HG03103 (cell line): ENCODE measurements around the gene PDLIM1.

ENCODE experiments used
- ATAC-seq: cut with Tn5 transposase; IDR thresholded peaks from one replicate; pipeline ENCODE4 v1.9.1; 2021; ENCODE audit warnings: low read depth; ENCODE audit not compliant: unreplicated experiment

PDLIM1 gene

DNA sequence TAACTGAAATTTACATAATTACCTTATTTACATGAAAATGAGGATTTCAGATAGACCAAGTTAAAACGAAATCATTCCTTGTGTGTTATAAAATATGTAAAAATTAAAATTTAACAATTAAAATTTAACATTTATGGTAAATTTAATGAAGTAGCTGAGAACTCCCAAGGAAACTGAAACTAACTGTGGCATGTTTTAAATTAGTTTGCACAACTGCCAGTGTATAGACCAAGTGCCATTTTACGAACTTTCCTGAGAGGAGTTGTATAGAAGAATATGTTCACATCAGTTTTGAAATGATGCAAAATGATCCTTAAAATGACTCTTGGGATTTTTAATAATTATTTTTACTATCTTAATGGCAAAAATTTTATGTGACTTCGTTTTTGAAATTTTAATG lies 23.6 kb downstream of the PDLIM1 start:
- ATAC-seq: no peak

DNA sequence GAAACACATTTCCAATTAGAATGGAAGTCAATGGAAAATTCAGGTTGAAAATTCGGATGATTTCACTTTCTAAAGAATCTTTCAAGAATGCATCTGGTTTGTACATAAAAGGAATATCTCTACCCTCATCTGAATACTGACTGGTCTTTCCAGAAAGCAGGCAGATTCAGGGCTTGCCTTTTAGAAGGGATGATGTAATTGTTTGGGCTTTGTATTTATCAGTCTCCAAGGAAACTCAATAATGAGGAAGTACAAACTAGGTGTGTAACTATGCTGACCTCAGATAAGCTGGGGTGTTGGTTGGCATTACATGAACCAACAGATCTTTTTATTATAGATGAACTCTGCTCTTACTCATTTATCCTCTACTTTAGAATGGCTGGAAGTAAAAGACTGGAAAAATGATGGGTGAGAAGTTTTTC lies 24.1 kb downstream of the PDLIM1 start:
- ATAC-seq: peak; percentile 84

DNA sequence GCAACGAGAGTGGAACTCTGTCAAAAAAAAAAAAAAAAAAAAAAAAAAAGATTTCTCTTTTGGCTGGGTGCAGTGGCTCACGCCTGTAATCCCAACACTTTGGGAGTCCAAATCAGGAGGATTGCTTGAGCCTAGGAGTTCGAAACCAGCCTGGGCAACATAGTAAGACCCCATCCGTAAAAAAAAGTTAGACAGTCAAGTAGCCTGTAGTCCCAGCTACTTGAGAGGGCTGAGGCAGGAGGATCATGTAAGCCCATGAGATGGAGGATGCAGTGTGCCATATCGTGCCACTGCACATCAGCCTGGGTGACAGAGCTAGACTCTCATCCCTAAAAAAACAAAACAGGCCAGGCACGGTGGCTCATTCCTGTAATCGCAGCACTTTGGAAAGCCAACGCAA lies 25.2 kb downstream of the PDLIM1 start:
- ATAC-seq: no peak

DNA sequence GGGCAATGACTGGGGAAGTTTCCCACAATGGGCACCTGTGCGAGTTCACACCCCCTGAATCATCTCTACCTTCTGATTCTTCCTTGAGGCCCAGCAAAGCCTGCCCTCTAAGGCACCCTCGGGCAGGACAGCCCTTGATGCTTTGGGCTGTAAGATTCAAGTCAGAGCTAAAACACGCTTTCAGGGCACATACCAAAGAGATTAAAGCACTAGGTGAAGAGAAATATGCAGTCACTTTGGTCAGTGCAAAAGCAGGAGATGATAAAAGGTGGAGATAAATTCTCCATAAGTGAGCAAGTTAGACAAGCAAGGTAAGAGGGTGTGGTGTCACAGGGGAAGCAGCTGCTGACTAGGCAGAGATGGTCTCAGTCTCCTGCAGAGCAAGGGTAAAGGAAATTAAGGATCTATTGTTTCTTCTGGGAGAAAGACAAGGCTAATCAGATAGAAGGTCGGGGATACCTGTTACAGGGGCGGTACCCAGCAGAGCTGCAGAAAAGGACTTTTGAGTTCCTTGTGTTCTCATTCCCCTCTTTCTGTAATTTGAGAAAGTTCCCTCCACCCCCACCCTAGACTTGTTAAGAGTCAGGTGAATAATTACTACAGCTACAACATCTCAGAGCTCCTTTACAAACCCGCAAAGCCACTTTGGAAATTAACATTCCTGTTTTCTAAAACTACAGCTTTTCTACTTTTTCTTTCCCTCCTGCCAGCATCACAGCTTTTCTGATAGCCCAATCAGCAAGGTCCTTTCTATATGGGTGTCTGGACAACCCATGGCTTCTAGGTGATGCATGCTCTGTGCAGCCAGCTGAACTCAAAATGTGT lies 26.4 kb downstream of the PDLIM1 start:
- ATAC-seq: no peak

- no peak for ATAC-seq
These were observed 27.0 kb downstream of the PDLIM1 start for GRCh38 chr10:95263864-95264226.

DNA sequence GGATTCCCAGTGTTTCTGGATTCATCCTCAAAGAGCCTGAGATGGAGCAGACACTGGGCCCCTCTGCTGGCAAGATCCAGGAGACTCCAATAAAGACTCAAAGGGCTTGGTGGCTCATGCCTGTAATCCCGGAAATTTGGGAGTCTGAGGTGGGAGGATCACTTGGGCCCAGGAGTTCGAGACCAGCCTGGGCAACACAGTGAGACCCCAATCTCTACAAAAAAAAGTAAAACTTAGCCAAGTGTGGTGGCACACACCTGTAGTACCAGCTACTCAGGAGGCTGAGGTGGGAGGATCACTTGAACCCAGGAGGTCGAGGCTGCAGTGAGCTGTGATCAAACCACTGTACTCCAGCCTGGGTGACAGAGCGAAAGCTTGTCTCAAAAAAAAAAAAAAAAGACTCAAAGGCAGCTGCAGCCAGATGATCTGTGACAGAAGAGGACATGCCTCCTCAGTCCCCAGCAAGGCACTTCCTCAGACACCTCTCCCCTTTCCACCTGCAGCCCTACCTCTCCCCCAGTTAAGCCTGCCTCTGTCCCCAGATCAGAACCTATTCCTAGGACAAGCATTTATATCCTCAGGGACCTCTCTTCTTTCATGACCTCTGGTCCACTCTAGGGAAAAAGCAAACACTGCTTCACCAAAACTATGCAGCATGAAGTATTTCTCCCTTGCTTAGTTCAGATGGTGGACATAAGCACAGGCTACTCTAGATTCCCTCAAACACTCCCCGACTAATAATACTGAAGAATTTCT lies 27.9 kb downstream of the PDLIM1 start:
- no peak for ATAC-seq

- ATAC-seq: no peak
These were observed 28.9 kb downstream of the PDLIM1 start for GRCh38 chr10:95261926-95262325.

DNA sequence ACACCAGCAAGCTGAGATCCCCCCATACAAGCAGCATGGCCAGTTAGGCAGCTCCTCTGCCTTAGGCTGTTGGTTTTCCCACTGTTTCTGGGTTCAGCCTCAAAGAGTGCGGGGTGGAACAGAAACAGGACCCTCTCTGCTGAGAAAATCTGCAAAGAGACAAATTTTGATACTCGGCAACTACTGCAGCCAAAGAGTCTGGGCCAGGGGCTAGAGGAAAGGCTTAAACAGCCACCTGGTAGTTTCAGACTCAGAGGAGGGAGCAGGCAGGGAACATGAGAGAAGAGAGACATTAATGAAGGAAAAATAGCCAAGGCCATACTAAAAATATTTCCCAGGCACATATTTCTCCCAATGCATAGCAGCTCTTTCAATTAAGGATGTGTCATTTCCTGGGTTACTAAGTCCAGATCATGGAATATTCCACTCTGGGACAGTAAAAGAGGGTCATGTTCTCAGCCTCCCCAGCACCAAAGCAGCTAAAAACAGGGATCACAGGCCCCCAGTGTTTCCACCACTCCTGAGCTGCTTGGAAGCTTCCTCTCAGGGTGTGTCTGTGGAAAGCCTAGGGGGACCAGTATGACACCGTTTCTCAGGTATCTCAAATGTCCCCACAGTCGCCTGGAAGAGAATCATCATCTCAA lies 29.8 kb downstream of the PDLIM1 start:
- ATAC-seq: no peak

DNA sequence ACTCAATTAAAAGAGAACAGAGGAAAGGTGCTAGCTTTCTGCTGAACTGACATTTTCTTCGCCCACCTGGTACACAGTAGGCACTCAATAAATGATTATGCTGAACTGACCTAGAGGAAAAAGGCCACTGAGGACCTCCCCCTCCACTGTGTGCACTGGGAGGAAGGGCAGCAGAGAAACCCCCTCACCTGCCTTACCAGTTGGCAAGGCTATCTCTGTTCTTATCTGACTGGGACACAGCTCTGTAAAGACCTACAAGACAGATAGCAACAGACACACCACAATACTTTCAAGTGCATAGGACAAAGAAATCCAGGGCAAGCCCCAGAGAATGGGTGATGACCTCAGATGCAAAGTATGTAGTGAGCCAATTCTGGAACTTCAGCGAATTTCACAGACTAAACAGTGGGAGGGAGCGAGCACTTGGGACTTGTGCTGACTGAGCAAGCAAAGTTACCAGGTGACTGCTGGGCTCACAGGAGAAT lies 30.4 kb downstream of the PDLIM1 start:
- ATAC-seq: no peak

DNA sequence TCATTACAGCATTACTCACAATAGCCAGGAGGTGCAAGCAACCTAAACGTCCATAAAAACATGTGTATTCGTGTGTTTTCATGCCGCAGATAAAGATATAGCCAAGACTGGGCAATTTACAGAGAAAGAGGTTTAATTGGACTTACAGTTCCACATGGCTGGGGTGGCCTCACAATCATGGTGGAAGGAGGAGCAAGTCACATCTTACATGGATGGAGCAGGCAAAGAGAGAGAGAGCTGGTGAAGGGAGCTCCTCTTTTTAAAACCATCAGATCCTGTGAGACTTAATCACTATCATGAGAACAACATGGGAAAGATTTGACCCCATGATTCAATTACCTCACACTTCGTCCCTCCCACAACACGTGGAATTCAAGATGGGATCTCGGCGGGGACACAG lies 33.0 kb downstream of the PDLIM1 start:
- ATAC-seq: no peak

- ATAC-seq: no peak
These were observed 34.5 kb downstream of the PDLIM1 start for GRCh38 chr10:95256268-95256667.

- no peak for ATAC-seq
These were observed 36.2 kb downstream of the PDLIM1 start for GRCh38 chr10:95254629-95255028.

- no peak for ATAC-seq
These were observed 37.1 kb downstream of the PDLIM1 start for GRCh38 chr10:95253686-95254085.

GRCh38 chr10:95253007-95253406 lies 37.8 kb downstream of the PDLIM1 start:
- ATAC-seq: no peak

DNA sequence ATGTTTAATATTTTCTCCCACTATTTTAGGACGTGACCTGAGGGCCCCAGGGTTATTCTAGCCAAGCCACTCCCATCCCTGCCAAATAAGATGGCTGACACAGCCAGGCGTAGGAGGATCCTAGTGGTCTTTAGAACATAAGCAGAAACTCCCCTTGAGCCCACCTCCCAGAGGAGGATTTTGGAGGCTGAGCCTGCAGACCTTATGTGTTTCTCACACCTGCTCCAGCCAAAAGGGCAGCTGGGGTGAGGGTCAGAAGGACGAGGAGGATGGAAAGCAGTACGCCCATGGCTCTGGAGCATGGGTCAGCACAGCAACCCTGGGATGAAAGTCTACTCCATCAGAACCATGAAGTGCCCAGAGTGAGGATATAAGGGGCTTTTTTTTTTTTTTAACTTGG lies 39.9 kb downstream of the PDLIM1 start:
- ATAC-seq: no peak

DNA sequence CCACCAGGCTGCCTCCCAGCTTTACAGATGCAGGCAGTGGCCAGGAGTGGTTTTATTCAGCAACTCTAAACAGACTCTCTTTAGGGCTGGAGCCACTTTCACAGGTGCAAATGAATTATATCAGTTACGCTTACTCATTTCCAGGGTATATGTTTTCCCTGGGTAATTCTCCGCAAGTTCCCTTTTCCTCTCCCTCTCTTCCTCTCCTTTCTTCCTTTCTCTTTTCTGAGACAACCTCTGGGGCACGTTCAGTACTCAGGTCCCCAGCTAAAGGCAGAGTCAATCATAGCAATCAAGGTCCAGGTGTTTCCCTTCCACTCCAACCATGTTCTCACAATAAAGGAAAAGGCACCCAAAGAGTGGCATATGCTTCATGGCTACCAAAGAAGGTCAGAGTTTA lies 41.3 kb downstream of the PDLIM1 start:
- ATAC-seq: no peak

DNA sequence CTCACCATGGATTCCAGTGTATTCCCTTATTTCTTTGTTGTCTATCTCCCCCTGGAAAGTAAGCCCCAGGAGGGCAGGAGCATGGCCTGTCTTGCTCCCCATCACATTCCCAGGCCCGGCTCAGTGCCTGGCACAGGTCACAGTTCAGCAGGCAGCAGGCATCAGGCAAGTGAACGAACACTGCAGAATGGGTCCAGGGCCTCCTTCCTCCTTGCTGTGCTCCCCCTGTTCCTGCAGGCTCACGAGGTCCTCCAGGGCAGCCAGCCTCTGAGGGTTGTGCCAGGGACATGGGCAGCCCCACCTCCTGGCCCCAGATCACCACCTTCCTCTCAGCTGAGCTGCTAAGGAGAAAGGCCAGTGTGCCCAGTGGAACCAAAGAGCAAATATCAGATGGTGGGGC lies 41.8 kb downstream of the PDLIM1 start:
- no peak for ATAC-seq

DNA sequence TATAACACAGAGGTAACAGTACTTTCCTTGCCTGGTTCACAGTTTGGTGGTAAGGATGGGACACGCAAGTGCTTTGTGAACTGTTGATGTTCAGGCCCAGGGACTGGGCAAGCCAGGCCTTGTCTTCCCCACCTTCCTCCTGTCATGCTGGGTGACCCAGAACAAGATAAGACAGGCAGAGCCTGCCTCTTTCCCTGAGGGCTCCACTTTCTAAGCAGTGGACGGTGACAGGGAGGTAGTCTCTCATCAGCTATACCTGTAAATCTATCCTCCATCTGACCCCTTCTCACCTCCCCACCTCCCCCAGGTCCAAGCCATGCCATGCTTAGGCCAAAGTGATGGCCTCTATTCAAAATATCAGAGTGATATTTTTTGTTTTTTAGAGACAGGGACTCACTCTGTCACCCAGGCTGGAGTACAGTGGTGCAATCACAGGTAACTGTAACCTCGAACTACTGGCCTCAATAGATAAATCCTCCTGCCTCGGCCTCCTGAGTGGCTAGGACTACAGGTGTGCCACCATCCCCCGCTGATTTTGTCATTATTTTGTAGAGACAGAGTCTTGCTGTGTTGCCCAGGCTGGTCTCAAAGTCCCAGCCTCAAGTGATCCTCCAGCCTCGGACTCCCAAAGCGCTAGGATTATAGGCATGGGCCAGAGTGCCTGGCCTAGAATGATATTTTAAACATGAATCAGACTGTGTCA lies 42.8 kb downstream of the PDLIM1 start:
- no peak for ATAC-seq

DNA sequence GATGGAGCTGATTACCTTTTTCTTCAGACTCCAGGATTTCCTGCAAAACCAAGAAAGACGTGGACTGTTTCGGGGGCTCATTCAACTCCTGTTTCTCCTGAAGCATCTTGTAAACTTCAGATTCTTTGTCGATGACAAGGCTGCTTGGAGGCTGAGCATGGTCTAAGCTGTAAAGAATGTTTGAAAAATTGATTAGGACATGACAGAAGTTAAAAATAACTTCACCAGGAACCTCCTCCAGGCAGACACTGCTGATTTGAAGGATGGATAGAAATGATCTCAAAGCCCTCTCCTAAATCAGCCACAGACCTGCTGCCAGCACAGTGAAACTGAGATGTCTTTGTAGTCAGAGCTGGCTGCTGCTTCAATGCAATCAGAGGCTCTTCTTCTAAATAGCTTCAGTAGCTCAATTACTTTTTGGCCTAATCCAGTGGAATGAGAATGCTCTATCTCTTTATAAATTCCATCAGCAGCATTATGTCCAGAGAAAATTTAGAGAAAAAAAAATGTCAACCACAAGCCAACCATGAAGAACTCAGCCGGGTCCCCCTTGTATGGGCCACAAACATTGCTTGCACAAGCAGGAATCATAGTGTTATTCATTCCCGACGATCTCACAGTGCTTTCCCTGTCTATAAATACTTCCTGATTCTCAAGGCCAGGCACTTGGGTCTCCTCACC lies 43.5 kb downstream of the PDLIM1 start:
- ATAC-seq: no peak

- ATAC-seq: no peak
These were observed 44.2 kb downstream of the PDLIM1 start for GRCh38 chr10:95246582-95247051.
